GM12875 (cell line): ENCODE measurements around the gene EGLN1.

Experiments used
- H3K4me3 ChIP-seq: one replicate; pipeline ENCODE4 v1.5.1; 2011; ENCODE audit warnings: low read depth, low read length, control low read depth
- CTCF ChIP-seq: IDR thresholded peaks from 2 replicates; pipeline ENCODE4 v1.5.1; 2011; ENCODE audit warnings: low read depth, mild to moderate bottlenecking, control low read depth, inconsistent platforms, low read length, moderate library complexity, borderline replicate concordance; ENCODE audit not compliant: insufficient read depth

Gene EGLN1

DNA sequence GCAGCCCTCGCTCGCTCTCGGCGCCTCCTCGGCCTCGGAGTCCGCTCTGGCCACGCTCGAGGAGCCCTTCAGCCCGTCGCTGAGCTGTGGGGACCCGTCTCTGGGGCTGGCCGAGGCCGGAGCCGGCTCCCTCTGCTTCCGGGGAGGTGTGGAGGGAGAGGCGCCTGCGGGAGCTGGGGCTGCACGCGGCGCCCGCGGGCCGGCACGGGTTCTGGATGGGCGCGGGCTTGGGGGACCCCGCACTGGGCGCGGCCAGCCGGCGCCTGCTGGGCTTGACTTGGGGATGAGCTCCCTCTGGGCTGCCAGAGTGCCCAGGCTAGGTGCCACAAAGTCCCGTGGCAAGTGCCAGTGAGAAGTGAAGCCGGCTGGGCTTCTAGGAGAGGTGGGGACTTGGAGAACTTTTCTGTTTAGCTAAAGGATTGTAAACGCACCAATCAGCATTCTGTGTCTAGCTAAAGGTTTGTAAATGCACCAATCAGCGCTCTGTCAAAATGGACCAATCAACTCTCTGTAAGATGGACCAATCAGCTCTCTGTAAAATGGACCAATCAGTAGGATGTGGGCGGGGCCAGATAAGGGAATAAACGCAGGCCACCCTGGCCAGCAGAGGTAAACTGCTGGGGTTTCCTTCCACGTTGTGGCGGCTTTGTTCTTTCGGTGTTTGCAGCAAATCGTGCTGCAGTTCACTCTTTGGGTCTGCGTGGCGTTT is 104.6 kb downstream of the EGLN1 start:
- no peak overlapping the region for H3K4me3 ChIP-seq
- TF ChIP-seq CTCF = no peak

GRCh38 chr1:231315887-231316286 is 106.2 kb downstream of the EGLN1 start:
- TF ChIP-seq CTCF = peak; percentile 78
- H3K4me3 ChIP-seq = no peak overlapping the region
